ENCODE results near the gene SELP. TPM values are rescaled to one million over a fixed set of nuclear protein-coding genes. Genes with fewer than 3 reads are reported as not detected.

The SELP gene
- total and polyA plus RNA-seq, 2 of the 8 experiments (the other 6 are each of a cell fraction or from before 2014, with no cell fraction given), result not detected

DNA sequence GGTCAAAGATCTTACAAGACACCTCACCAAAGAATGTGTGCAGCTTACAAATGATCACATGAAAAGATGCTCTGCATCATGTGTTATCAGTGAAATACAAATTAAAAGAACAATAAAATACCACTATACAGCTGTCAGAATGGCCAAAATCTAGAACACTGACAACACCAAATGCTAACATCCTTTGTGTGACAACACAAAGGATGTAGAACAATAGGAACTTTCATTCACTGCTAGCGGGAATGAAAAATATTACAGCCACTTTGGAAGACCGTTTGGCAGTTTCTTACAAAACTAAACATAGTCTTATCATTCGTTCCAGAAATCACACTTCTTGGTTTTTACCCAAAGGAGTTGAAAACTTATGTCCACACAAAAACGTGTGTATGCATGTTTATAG, 20.6 kb upstream of the SELP start:
- FAIRE-seq, result no peak
- Histone ChIP-seq H3K27ac (ENCODE audit: low read depth, low read length) (no peak overlapping the region), H2BK20ac (ENCODE audit: low read length) (no peak overlapping the region), H3K9me3 (ENCODE audit: insufficient read depth in 2 of 2, low read depth in 1 of 2, low read length in 1 of 2) (no peaks in the 10 kb centered on the region), H2BK12ac (ENCODE audit: low read depth, low read length) (no peak overlapping the region), H3K79me2 (ENCODE audit: control insufficient read depth in 1 of 2, insufficient read depth in 2 of 2, low read length in 2 of 2) (no peaks in the 10 kb centered on the region), H2BK120ac (replicated peaks; ENCODE audit: low read depth, low read length) (no peak overlapping the region), H3K4me1 (replicated peaks in 1 of 4; ENCODE audit: control insufficient read depth in 3 of 4, insufficient read depth in 4 of 4, low read length in 3 of 4) (no peaks in the 10 kb centered on the region), H3K4me3 (ENCODE audit: extremely low read depth in 1 of 4, insufficient read depth in 2 of 4, low read depth in 3 of 4, low read length in 4 of 4) (no peak overlapping the region), H3K27me3 (replicated peaks in 1 of 4; ENCODE audit: control insufficient read depth in 3 of 4, extremely low read depth in 1 of 4, insufficient read depth in 3 of 4, low read length in 3 of 4) (no peaks in the 10 kb centered on the region), H4K91ac (replicated peaks; ENCODE audit: insufficient read length, low read length) (no peak overlapping the region), H3K9ac (replicated peaks in 1 of 4; ENCODE audit: extremely low read depth in 1 of 4, low read depth in 3 of 4, low read length in 3 of 4) (no peak overlapping the region), H4K20me1 (replicated peaks in 1 of 2; ENCODE audit: control insufficient read depth in 1 of 2, insufficient read depth in 2 of 2, low read length in 2 of 2) (no peaks in the 10 kb centered on the region), H3K56ac (replicated peaks; ENCODE audit: insufficient read length, low read depth, low read length) (no peak overlapping the region), H3K4ac (replicated peaks; ENCODE audit: insufficient read length, low read depth, low read length) (no peak overlapping the region), H2BK15ac (ENCODE audit: low read length) (no peak overlapping the region), H3K14ac (ENCODE audit: insufficient read length) (no peak overlapping the region), H3K18ac (ENCODE audit: extremely low read depth, low read length) (no peak overlapping the region), H2AK5ac (ENCODE audit: low read depth, low read length) (no peak overlapping the region), H3K23me2 (ENCODE audit: low read depth, low read length) (no peaks in the 10 kb centered on the region), H2AFZ (ENCODE audit: low read length) (no peak overlapping the region), H2BK5ac (ENCODE audit: low read depth, low read length) (no peak overlapping the region), H3K4me2 (ENCODE audit: insufficient read depth in 1 of 2, low read depth in 2 of 2, low read length in 2 of 2) (no peak overlapping the region), H3K36me3 (ENCODE audit: control insufficient read depth in 2 of 4, insufficient read depth in 4 of 4, low read length in 3 of 4) (no peaks in the 10 kb centered on the region), H3K79me1 (ENCODE audit: low read depth, low read length) (no peaks in the 10 kb centered on the region), H4K8ac (ENCODE audit: extremely low read depth, insufficient read depth, low read length) (no peak overlapping the region), H4K5ac (ENCODE audit: insufficient read length, low read depth, low read length) (no peak overlapping the region), H3K23ac (ENCODE audit: insufficient read length) (no peak overlapping the region)
- 79% methylated on average over 4 of the region's 4 CpGs; no CpG with 5 or more reads in 1 of the 2 experiments for WGBS, 2 experiments (ENCODE audit: extremely low coverage in 1 of 2, insufficient coverage in 1 of 2, insufficient read length in 1 of 2, insufficient replicate concordance in 2 of 2, low coverage in 1 of 2, low lambda C conversion rate in 2 of 2, missing lambda C conversion rate in 1 of 2)
- DNase-seq (ENCODE audit: low read depth in 1 of 2, low spot score in 2 of 2), result no peak
- CTCF ChIA-PET (ENCODE audit: partially characterized antibody), result no interaction called here
- POLR2A ChIA-PET (ENCODE audit: partially characterized antibody), result no interaction called here
- TF ChIP-seq, protein P1, sequence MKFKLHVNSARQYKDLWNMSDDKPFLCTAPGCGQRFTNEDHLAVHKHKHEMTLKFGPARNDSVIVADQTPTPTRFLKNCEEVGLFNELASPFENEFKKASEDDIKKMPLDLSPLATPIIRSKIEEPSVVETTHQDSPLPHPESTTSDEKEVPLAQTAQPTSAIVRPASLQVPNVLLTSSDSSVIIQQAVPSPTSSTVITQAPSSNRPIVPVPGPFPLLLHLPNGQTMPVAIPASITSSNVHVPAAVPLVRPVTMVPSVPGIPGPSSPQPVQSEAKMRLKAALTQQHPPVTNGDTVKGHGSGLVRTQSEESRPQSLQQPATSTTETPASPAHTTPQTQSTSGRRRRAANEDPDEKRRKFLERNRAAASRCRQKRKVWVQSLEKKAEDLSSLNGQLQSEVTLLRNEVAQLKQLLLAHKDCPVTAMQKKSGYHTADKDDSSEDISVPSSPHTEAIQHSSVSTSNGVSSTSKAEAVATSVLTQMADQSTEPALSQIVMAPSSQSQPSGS (IDR thresholded peaks at IDR 0.05; ENCODE audit: low read length), result no peak
- TF ChIP-seq TBP (IDR thresholded peaks at IDR 0.05; ENCODE audit: low read depth, low read length), result no peak
- TF ChIP-seq TCF12 (IDR thresholded peaks at IDR 0.05; ENCODE audit: low read depth, low read length), result no peak
- no peak for TF ChIP-seq CHD2 (IDR thresholded peaks at IDR 0.05; ENCODE audit: low read length)
- no peak for TF ChIP-seq HDAC6 (IDR thresholded peaks at IDR 0.05; ENCODE audit: low read depth, low read length)
- no peak for TF ChIP-seq JUN (IDR thresholded peaks at IDR 0.05; ENCODE audit: low read depth, low read length)
- TF ChIP-seq SP1 (IDR thresholded peaks at IDR 0.05; ENCODE audit: low read depth, low read length), result no peak
- TF ChIP-seq GTF2F1 (IDR thresholded peaks at IDR 0.05; ENCODE audit: borderline replicate concordance, low read depth, low read length), result no peak
- TF ChIP-seq SUZ12 (IDR thresholded peaks at IDR 0.05; ENCODE audit: low read length), result no peak
- no peak for TF ChIP-seq EZH2 (IDR thresholded peaks at IDR 0.05; ENCODE audit: low read depth, low read length, severe bottlenecking)
- TF ChIP-seq CTBP2 (IDR thresholded peaks at IDR 0.05; ENCODE audit: borderline replicate concordance, insufficient read depth, insufficient read length, low read length), result no peak
- no peak for TF ChIP-seq POLR2A (IDR thresholded peaks at IDR 0.05; ENCODE audit: control extremely low read depth in 1 of 2, low read depth in 2 of 2, low read length in 2 of 2)
